Measurements from ENCODE around the gene KCP. TPM values are rescaled to one million over a fixed set of nuclear protein-coding genes. Genes with fewer than 3 reads are reported as not detected.
"Not testable (repeated sequence)": the region's sequence is repeated elsewhere in the genome, so short reads cannot be mapped to it uniquely, and the experiment has no call there.

Gene KCP
- total RNA-seq, result 0.06 TPM in 1 of 2 replicates, not detected in the other

DNA sequence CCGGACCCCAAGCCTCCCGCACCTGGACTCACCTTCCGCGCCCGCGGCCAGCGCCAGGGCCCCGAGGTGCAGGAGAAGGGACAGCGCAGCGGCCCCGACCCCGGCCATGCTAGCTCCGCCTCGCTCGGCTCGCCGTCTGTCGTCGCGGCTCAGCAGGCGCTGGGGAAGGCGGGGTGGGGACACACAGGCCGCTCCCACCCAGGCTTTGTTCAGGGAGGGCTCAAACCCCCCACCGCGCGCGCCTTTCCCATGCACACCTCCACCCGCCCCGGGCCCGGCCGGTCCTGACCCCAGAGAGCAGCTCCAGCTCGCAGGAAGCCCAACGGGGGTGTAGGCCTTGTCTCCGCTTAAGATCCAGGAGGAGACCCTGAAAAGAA, at the start of gene KCP:
Gene KCP (minus strand): TSS at position 141 of the 377 bp plus-strand sequence. CDS start 33 bp downstream, at position 108.
- no peak for DNase-seq (ENCODE audit: extremely low read depth, low read depth, low spot score)

GRCh38 chr7:128959296-128959695, 48.8 kb upstream of the KCP start:
- DNase-seq (ENCODE audit: extremely low read depth, low read depth, low spot score), result no peak

- no peak for DNase-seq (ENCODE audit: extremely low read depth, low read depth, low spot score)
Observed at GRCh38 chr7:128955981-128956380, 45.5 kb upstream of the KCP start.

GRCh38 chr7:128954830-128955802, 44.6 kb upstream of the KCP start:
- DNase-seq (ENCODE audit: extremely low read depth, low read depth, low spot score), result no peak

DNA sequence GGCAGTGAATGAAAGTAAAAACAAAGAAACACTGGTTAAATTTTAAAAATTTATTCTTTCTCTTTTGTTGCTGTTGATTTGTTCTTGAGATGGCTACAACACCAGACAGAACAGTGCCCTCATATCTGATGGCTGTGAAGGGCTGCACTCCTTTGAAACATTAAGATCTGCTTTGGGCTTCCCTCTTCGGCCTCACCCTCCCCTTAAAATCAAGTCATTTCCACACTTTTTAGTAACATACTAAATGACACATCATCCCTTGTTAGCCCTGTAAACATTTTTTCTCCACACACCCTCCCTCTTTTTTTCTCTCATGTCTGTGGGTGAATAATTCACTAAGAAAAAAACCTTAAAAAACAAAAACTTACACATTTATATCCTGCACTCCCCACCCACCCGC, 43.6 kb upstream of the KCP start:
- DNase-seq (ENCODE audit: extremely low read depth, low read depth, low spot score), result no peak

GRCh38 chr7:128951296-128951695, 40.8 kb upstream of the KCP start:
- DNase-seq (ENCODE audit: extremely low read depth, low read depth, low spot score), result no peak

- no peak for DNase-seq (ENCODE audit: extremely low read depth, low read depth, low spot score)
Observed at GRCh38 chr7:128948976-128949760, 38.7 kb upstream of the KCP start.

GRCh38 chr7:128948312-128948973, 37.9 kb upstream of the KCP start:
- no peak for DNase-seq (ENCODE audit: extremely low read depth, low read depth, low spot score)

- no peak for DNase-seq (ENCODE audit: extremely low read depth, low read depth, low spot score)
Observed at GRCh38 chr7:128947854-128948253, 37.3 kb upstream of the KCP start.

- DNase-seq (ENCODE audit: extremely low read depth, low read depth, low spot score), result no peak
Observed at GRCh38 chr7:128946936-128947830, 36.7 kb upstream of the KCP start.

DNA sequence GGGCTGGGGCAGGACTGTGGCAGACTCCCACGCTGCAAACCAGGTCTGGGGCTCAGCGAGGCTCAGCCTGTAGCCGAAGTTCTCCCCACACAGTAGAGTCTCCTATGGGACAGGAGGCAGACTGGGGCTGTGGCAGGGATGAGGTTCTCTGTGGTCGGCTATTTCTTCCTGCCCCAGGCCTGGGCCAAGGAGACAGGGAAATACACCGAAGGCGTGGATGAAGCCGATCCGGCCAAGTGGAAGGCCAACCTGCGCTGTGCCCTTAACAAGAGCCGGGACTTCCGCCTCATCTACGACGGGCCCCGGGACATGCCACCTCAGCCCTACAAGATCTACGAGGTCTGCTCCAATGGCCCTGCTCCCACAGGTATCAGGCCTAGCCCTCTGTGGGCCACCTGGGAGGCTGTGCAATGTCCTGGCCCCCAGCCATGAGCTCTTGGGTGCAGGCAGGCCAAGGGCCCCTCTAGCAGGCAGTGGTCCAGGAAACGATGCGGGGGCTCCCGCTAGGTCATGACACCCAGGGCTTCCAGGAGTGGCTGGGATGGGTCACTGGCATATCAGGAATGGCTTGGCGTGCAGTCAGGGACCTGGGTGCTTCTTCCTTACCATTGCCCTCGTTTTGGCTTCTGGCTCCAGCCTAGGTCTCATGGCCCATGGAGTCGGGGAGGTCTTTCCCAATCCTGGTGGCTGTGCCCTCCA, 35.3 kb upstream of the KCP start:
- DNase-seq (ENCODE audit: extremely low read depth, low read depth, low spot score), result no peak

DNA sequence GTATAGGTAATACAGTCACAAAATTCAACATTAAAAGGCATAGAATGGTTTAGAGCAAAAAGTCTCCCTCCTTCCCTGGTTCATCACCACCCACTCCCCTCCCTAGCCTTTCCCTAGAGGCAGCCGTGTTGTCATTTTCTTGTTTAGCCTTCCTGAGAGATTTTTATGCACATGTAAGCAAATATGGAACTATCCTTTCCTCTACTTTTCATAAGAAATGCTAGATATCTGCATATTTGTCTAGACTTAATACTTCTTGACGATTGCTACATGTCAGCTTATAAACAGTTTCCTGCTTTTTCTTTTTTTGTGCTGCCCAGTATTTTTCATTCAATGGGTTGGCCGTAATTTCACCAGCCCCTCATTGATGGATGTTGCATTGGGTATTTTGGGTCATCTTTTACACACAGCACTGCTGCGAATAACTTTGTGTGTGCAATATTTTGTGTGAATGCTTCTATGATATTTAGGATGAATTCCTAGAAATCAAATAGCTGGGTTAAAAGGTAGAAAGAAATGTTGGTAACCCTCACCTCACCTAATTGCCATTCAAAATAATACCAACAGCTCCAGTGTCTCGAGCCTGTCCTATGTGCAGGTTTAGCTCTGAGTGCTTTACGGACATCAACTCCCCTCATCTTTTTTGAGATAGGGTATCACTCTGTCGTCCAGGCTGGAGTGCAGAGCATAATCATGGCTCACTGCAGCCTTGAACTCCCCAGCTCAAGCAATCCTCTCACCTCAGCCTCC, 34.2 kb upstream of the KCP start:
- no peak for DNase-seq (ENCODE audit: extremely low read depth, low read depth, low spot score)

DNA sequence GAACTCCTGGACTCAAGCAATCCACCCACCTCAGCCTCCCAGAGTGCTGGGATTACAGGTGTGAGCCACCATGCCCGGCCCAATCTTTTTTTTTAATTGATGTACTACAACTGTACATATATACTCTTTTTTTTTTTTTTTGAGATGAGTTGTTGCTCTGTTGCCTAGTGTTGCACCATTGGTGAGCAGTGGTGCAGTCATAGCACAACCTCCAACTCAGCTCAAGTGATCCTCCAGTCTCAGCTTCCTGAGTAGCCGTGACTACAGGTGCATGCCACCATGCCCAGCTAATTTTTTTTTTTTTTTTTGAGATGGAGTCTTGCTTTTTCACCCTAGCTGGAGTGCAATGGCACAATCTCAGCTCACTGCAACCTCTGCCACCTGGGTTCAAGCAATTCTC, 32.7 kb upstream of the KCP start:
- DNase-seq (ENCODE audit: extremely low read depth, low read depth, low spot score), result not testable (repeated sequence)

DNA sequence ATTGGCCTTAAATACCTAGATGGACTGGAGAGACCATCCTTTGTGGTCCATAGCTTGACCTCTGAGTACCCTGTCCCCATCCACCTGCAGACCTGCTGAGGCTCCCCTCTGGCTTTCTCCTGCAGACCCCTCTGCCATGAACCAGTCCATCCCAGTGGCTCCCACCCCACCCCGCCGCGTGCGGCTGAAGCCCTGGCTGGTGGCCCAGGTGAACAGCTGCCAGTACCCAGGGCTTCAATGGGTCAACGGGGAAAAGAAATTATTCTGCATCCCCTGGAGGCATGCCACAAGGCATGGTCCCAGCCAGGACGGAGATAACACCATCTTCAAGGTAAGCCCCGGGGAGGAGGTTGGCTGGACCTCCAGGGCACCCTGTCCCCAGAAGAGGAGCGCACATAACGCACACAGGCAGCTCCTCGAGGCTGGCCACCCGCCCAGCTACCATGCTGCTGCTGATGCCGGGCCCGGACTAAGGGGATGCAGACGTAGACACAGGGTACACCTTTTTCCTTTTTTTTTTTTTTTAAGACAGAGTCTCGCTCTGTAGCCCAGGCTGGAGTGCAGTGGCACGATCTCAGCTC, 31.5 kb upstream of the KCP start:
- no peak for DNase-seq (ENCODE audit: extremely low read depth, low read depth, low spot score)

DNA sequence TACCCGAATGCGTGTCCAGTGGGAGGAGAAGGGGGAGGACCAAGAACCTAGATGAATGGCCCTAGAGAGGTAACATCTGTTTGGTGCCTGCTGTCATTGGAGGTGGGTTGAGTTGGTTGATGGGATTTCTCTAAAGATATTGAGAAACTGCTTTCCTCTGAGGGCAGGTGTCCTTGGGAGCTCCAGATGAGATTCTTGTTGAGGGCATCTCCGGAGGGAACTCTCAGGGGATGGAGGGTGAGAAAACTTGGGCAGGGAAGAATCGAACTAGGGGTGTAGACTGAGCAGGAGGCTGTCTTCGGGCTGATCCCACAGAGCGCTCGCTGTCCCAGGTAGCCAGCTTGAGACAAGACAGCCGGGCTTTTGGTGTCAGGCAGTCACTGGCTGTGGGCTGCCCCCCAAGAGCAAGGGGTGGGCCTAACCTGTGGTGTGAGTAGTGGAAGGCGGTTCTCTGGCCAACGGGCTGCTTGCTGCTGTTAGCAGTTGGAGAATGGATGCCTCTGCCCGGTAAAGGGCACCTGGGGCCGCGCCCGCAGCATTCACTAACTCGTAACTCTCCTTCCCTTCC, 30.9 kb upstream of the KCP start:
- no peak for DNase-seq (ENCODE audit: extremely low read depth, low read depth, low spot score)

DNA sequence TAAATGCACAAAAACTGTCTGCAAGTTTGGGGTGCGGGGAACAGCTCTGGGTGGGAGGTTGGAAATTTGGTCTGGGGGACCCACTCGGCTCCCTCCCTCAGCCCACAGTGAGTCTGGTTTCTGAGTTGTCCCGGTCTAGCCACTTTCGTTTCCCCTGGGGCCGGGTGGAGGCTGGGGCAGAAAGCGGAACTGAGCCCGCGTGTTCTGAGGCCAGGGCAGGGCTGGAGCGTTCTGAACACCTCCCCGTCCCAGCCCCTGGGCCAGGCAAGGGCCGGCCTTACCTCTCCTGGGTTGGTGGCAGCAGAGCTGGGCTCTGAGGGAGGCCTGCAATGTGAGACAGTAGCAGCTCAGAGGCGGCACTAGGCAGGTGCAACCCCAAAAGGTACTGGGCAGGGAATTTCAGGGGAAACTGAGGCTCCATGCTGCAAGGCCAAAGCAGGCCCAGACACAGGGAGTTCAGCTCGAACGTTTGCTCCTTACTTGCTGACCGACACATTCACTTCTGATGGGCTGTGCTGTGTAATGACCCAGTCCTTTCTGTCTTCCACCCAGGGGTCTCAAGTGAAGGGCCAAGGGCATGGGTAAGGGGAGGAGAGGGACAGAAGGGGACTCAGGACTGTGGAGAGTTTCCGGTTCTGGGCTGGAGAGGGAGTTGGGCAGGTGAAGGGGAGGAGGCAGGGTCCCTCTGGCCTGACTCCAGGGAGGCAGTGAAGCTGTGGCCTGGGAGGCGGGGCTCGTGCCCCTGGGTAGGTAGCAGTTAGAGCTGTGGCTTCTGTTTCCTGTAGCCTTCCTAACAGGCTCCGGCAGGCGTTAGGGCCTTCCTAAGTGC, 30.2 kb upstream of the KCP start:
- DNase-seq (ENCODE audit: extremely low read depth, low read depth, low spot score), result no peak

- DNase-seq (ENCODE audit: extremely low read depth, low read depth, low spot score), result no peak
Observed at GRCh38 chr7:128939861-128940410, 29.4 kb upstream of the KCP start.
